ENCODE results near the gene SPATS1.

GRCh38 chr6:44367681-44368080, 25.2 kb downstream of the SPATS1 start:
- TF ChIP-seq THYN1 (CRISPR knock-in tag; IDR thresholded peaks at IDR 0.05; ENCODE audit: borderline replicate concordance, low read depth) (no peak), MTA3 (CRISPR knock-in tag; IDR thresholded peaks at IDR 0.05) (no peak), NFIC (IDR thresholded peaks at IDR 0.05; ENCODE audit: low read length) (no peak), CTCF (CRISPR knock-in tag; IDR thresholded peaks at IDR 0.05) (no peak), NFYB (CRISPR knock-in tag; IDR thresholded peaks at IDR 0.05) (no peak), PATZ1 (CRISPR knock-in tag; IDR thresholded peaks at IDR 0.05) (no peak), SP2 (CRISPR knock-in tag; IDR thresholded peaks at IDR 0.05) (no peak), TARDBP (CRISPR knock-in tag; IDR thresholded peaks at IDR 0.05) (no peak), ZNF124 (CRISPR knock-in tag; IDR thresholded peaks at IDR 0.05) (no peak)

Measured in HepG2 (cell line).